HG03159 (cell line): ENCODE data around the gene LSG1.
"Not testable (repeated sequence)": the region's sequence is repeated elsewhere in the genome, so short reads cannot be mapped to it uniquely, and the experiment has no call there.

Source experiments
- ATAC-seq: cut with Tn5 transposase; IDR thresholded peaks from one replicate; pipeline ENCODE4 v1.9.1; 2021; ENCODE audit warnings: mild to moderate bottlenecking, moderate library complexity; ENCODE audit not compliant: unreplicated experiment

The LSG1 gene

GRCh38 chr3:194658477-194659242, 13.3 kb downstream of the LSG1 start:
- no peak for ATAC-seq

- no peak for ATAC-seq
These were observed 14.6 kb downstream of the LSG1 start for GRCh38 chr3:194657439-194657838.

- no peak for ATAC-seq
These were observed 17.5 kb downstream of the LSG1 start for GRCh38 chr3:194654443-194654842.

GRCh38 chr3:194647747-194648146, 24.2 kb downstream of the LSG1 start:
- ATAC-seq, result no peak

GRCh38 chr3:194642769-194643168, 29.2 kb downstream of the LSG1 start:
- no peak for ATAC-seq

GRCh38 chr3:194640829-194641228, 31.2 kb downstream of the LSG1 start:
- ATAC-seq, result no peak

GRCh38 chr3:194638991-194639605, 32.9 kb downstream of the LSG1 start:
- ATAC-seq, result no peak

- no peak for ATAC-seq
These were observed 34.2 kb downstream of the LSG1 start for GRCh38 chr3:194637541-194638400.

GRCh38 chr3:194637066-194637465, 34.9 kb downstream of the LSG1 start:
- ATAC-seq, result no peak

GRCh38 chr3:194633349-194634004, 38.5 kb downstream of the LSG1 start, which contains the start of gene TMEM44:
TMEM44 (minus strand) TSS chr3:194633419; CDS start chr3:194633215, 204 bp downstream.
- ATAC-seq, result peak; percentile 75

- ATAC-seq, result peak; percentile 61
These were observed 39.1 kb downstream of the LSG1 start for GRCh38 chr3:194632809-194633348.

GRCh38 chr3:194632226-194632808, 39.7 kb downstream of the LSG1 start:
- no peak for ATAC-seq

GRCh38 chr3:194631696-194632095, 40.3 kb downstream of the LSG1 start:
- ATAC-seq, result no peak

- ATAC-seq, result not testable (repeated sequence)
These were observed 41.3 kb downstream of the LSG1 start for GRCh38 chr3:194630681-194631080.

- no peak for ATAC-seq
These were observed 47.0 kb downstream of the LSG1 start for GRCh38 chr3:194624956-194625355.

GRCh38 chr3:194623449-194624290, 48.3 kb downstream of the LSG1 start:
- ATAC-seq, result no peak

GRCh38 chr3:194622621-194623340, 49.2 kb downstream of the LSG1 start:
- ATAC-seq, result no peak

- no peak for ATAC-seq
These were observed 50.0 kb downstream of the LSG1 start for GRCh38 chr3:194621947-194622346.

- ATAC-seq, result no peak
These were observed 51.8 kb downstream of the LSG1 start for GRCh38 chr3:194620196-194620595.
